HG02981 (cell line): ENCODE measurements around the gene TIMMDC1.
"Not testable (repeated sequence)": the region's sequence is repeated elsewhere in the genome, so short reads cannot be mapped to it uniquely, and the experiment has no call there.

ENCODE experiments used
- ATAC-seq: cut with Tn5 transposase; IDR thresholded peaks from one replicate; pipeline ENCODE4 v1.9.1; 2021; ENCODE audit warnings: mild to moderate bottlenecking, moderate library complexity; ENCODE audit not compliant: unreplicated experiment

TIMMDC1 gene

DNA sequence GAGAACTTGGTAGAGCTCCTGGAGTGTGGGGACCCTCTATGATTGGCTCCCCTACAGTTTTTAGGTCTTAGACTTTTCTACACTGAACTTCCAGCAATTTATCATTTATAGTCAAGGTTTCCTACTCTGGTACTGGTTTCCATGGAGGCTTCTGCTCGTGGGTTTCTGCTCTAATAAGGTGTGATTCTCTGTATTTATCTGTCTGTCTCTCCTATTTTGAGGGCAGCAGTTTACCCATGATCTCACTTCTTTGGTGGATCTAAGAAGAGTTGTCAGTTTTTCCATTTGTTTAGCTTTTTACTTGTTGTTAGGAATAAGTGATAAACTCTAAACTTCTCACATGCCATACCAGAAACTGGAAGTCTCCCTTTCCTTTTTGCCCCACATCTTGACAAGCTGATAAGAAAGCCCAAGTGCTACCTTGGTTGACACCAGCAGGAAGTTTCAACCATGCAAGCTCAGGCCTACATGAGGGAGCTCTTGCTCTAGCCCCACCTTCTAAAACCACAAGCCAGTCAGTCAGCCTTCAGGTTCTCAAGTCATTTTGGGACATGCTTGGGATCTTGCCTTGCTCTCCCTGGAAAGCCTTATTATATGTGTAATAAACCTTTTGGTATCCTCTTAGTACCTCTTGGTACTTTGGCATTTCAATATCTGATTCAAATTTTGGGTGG is 10.0 kb downstream of the TIMMDC1 start:
- peak; percentile 47 for ATAC-seq

- ATAC-seq = no peak
Measured at GRCh38 chr3:119510690-119511089, 12.3 kb downstream of the TIMMDC1 start.

GRCh38 chr3:119514637-119515036 is 16.3 kb downstream of the TIMMDC1 start:
- ATAC-seq = no peak

GRCh38 chr3:119517112-119517511 is 18.8 kb downstream of the TIMMDC1 start:
- ATAC-seq = no peak

- no peak for ATAC-seq
Measured at GRCh38 chr3:119518026-119518425, 19.7 kb downstream of the TIMMDC1 start.

GRCh38 chr3:119524931-119525662 is 26.8 kb downstream of the TIMMDC1 start:
- no peak for ATAC-seq

- ATAC-seq = no peak
Measured at GRCh38 chr3:119527714-119528113, 29.4 kb downstream of the TIMMDC1 start.

- no peak for ATAC-seq
Measured at GRCh38 chr3:119529883-119530282, 31.5 kb downstream of the TIMMDC1 start.

DNA sequence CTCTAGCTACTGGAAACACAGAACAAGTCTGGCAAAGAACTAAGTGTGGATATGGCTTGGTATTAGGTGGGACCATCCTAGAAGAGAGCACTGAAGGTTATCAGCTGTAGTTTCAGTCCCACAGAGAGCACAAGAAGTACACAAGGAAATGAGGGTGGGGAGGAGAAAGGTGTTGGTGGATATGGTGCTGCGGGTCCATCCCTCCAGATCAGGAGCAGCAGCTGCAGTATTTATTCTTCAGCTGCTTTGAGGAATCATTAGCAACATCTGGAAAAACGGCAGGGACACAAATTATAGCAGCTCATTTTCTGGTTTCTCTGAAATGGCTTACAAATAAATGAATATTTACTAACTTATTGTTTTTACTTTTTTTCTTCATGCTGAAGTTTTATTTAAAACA is 32.1 kb downstream of the TIMMDC1 start:
- ATAC-seq = no peak

GRCh38 chr3:119531151-119531550 is 32.8 kb downstream of the TIMMDC1 start:
- no peak for ATAC-seq

DNA sequence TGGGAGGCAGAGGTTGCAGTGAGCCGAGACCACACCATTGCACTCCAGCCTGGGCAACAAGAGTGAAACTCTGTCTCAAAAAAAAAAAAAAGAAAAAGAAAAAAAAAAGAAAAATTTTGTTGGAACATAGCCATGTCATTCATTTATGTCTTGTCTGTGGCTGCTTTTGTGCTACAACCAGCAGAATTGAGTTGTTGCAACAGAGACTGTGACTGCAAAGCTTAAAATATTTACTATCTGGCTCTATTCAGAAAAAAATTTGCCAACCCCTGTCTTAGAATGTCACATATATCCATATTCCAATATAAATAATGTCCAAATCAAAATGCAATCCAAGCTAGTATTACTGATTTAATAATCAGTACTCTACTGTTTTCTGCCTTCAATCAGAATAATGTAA is 35.9 kb downstream of the TIMMDC1 start:
- no peak for ATAC-seq

GRCh38 chr3:119536757-119537156 is 38.4 kb downstream of the TIMMDC1 start:
- no peak for ATAC-seq

DNA sequence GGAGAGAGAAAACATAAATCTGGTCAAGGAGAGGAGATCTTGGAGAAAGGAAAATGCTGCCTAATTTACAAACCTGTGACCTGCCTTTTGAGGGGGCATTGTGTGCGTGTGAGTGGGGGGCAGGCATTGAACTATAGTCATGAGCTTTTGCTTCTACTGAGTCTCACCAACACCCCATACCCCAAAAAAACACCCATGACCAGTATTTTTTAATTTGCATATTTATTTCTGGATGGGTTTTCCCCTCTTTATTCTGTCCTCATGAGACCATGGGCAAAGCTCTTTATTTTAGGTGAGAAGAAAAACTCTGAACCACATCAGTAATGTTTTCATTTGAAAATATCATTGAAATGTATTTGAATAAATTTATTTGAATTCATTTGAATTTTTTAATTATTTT is 40.4 kb downstream of the TIMMDC1 start:
- no peak for ATAC-seq

DNA sequence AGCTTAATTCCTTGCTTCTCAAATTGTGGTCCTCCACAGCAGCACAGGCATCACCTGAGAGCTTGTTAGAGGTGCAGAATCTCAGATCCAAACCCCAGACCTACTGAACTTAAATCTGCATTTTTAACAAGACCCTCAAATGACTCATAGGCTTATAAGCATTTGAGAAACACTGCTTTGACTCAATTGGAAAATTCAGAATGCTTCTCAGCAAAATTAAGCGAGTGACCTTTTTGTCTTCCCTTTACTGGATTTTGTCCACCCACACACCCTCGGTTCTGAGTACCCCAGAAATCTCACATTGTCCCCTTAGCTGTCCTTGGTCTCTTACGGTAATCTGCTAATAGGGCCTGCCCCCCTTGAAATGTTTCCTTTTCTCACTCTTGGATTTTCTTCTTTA is 43.2 kb downstream of the TIMMDC1 start:
- ATAC-seq = no peak

DNA sequence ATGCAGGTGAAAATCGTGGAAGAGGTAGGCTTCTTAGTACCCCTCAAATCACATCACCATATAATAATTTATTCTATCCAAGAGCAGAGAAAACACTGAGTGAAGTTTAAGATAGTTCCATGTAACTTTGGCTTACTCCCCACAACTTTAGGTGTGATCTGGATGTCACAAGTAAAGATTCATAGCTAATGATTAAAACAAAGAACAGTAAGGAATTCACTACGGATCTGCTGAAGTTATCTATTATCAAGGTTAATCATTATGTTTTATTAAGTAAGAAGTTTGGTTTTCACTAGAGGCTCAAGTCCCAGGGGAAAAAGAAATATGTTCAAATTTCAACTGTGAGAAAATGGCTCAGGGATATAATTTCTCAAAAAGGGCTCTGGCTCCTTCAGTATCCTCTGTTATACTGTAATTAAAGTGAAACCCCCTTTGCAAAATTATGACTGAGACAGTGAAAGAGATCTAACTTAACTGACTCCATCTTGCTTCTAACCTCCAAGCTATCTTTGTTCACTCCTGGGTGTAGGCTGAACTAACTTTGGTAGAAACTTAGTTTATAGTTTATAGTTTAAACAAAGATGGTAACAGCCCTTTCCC is 43.9 kb downstream of the TIMMDC1 start:
- peak; percentile 59 for ATAC-seq

DNA sequence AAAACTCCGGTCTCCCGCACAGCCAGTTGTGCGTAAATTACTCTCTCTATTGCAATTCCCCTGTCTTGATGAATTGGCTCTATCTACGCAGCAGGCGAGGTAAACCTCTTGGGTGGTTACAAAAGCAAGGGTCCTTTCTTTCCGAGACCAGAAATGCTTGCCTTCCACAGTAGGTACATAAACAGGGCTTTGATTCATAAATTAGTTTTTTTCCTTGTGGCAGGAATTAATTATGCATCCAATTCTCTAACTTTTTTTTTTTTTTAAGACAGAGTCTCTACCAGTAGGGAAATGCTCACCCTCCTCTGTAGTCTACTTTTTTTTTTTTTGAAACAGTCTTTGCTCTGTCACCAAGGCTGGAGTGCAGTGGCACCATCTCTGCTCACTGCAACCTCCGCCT is 44.8 kb downstream of the TIMMDC1 start:
- no peak for ATAC-seq

GRCh38 chr3:119547227-119547626 is 48.9 kb downstream of the TIMMDC1 start:
- ATAC-seq = no peak

GRCh38 chr3:119548341-119548740 is 50.0 kb downstream of the TIMMDC1 start:
- ATAC-seq = no peak

DNA sequence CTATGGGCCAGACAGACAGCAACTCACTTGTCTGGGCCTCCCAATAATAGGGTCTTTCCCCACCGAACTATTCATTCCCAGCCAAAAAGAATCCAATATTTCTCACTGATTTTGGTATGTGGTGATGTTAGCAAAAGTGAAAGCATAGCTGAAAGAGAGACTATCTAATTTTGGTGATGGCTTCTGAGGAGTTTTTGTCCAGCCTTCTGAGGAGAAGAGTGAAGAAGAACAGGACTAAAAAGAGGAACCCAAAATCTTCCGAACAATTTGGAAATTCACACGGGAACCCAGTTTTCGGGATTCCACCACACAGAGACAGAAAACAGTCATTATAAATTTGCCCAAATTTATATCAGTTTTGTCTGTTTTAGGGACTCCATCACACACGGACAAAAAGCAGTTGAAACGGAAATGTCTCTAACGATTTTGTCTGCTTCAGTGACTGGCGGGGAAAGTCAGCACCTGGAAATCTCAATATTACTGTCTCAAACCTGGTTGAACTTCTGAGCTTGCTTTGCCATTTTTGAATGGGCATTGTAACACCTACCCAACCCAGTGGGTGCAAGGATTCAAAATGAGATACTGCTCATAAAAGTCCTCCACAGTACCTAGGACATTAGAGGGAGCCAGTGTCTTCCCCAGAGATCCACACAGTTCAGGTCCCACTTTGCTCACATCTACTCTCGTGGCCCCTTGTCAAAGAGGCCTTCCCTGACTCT is 52.0 kb downstream of the TIMMDC1 start:
- ATAC-seq = no peak

DNA sequence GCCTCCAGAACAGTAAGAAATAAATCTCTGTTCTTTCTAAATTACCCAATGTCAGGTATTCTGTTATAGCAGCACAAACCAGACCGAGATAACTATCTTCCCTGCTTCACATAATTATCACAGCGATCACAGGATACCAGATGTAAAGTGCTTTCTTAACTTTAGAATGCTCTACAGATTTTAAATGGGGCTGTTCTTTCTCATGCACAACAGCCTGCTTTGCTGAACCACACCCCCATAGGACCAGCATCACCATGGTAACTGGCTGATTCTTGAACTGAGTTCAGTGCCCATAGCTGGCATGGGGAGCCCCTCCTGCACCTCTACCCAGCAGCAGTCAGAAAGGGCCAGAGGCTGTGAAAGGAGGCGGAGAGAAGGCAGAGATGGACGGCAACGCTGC is 53.3 kb downstream of the TIMMDC1 start:
- ATAC-seq = no peak

- ATAC-seq = not testable (repeated sequence)
Measured at GRCh38 chr3:119552928-119553327, 54.6 kb downstream of the TIMMDC1 start.
